Measurements from ENCODE around the gene KRTAP10-1. TPM values are rescaled to one million over a fixed set of nuclear protein-coding genes. Genes with fewer than 3 reads are reported as not detected.

KRTAP10-1 gene
- total and polyA plus RNA-seq, 2 of the 13 experiments (the other 11 are each of a cell fraction or from before 2014, with no cell fraction given): not detected

DNA sequence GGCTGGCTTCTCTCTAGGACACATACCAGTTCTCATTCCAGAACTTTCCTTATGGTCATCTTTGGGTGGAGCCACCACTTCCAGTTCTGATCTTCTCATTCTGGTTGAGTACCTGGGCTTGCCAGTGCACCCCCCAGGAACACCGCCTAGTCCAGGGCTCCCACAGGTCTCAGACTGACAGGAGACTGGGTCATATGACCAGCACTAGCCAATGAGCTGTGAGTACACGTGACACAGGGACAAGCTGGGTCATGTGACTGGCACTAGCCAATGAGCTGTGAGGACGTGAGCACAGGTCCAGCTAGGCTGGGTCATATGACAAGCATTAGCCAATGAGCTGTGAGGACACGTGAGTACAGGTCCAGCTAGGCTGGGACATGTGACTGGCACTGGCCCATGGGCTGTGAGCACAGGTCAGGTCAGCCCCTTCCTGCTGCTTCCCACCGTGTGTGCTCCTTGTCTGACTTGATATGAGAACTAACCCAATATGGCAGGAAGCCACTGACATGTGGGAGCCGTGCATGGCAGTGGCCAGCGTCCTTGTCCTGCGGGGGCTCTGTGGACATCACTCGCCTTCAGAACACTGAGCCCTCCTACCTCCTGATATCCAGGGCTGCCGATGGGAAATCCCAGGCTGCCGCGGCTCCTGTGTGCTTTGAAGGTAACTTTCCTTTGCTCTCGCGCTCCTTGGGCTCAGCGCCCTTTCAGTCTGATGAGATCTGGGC lies 22.7 kb downstream of the KRTAP10-1 start (continued):
- TF ChIP-seq, protein P1, sequence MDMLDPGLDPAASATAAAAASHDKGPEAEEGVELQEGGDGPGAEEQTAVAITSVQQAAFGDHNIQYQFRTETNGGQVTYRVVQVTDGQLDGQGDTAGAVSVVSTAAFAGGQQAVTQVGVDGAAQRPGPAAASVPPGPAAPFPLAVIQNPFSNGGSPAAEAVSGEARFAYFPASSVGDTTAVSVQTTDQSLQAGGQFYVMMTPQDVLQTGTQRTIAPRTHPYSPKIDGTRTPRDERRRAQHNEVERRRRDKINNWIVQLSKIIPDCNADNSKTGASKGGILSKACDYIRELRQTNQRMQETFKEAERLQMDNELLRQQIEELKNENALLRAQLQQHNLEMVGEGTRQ (IDR thresholded peaks at IDR 0.05; ENCODE audit: low read depth, low read length): peak; percentile 100
- TF ChIP-seq, protein P1 (CRISPR knock-in tag; IDR thresholded peaks at IDR 0.05; ENCODE audit: borderline replicate concordance): peak; percentile 99; the same call in 1 of the 2 replicates
- TF ChIP-seq, protein P2, sequence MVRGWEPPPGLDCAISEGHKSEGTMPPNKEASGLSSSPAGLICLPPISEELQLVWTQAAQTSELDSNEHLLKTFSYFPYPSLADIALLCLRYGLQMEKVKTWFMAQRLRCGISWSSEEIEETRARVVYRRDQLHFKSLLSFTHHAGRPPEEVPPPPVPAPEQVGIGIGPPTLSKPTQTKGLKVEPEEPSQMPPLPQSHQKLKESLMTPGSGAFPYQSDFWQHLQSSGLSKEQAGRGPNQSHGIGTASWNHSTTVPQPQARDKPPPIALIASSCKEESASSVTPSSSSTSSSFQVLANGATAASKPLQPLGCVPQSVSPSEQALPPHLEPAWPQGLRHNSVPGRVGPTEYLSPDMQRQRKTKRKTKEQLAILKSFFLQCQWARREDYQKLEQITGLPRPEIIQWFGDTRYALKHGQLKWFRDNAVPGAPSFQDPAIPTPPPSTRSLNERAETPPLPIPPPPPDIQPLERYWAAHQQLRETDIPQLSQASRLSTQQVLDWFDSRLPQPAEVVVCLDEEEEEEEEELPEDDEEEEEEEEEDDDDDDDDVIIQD (CRISPR knock-in tag; IDR thresholded peaks at IDR 0.05; ENCODE audit: low read depth): no peak
- TF ChIP-seq ZNF556 (CRISPR knock-in tag; IDR thresholded peaks at IDR 0.05; ENCODE audit: borderline replicate concordance) (0 out of 2 replicates have a peak, but pooled peaks have one; percentile 45), ZFP36L1 (CRISPR knock-in tag; IDR thresholded peaks at IDR 0.05) (no peak), SALL1 (CRISPR knock-in tag; IDR thresholded peaks at IDR 0.05) (peak; percentile 38; the same call in 1 of the 2 replicates), ZBTB7A (CRISPR knock-in tag; IDR thresholded peaks at IDR 0.05) (peak; percentile 39; the same call in 1 of the 2 replicates), ZFX (CRISPR knock-in tag; IDR thresholded peaks at IDR 0.05; ENCODE audit: low read depth) (0 out of 2 replicates have a peak, but pooled peaks have one; percentile 33), ZNF749 (CRISPR knock-in tag; IDR thresholded peaks at IDR 0.05; ENCODE audit: borderline replicate concordance) (no peak; the same call in 1 of the 2 replicates), ZNF253 (CRISPR knock-in tag; IDR thresholded peaks at IDR 0.05; ENCODE audit: borderline replicate concordance) (no peak), NFYC (CRISPR knock-in tag; IDR thresholded peaks at IDR 0.05) (peak; percentile 100), ATF7 (IDR thresholded peaks at IDR 0.05) (no peak), ATF7 (CRISPR knock-in tag; IDR thresholded peaks at IDR 0.05) (no peak), SOX6 (IDR thresholded peaks at IDR 0.05) (no peak), SOX6 (CRISPR knock-in tag; IDR thresholded peaks at IDR 0.05) (0 out of 2 replicates have a peak, but pooled peaks have one; percentile 12)
- TF ChIP-seq, protein P3, sequence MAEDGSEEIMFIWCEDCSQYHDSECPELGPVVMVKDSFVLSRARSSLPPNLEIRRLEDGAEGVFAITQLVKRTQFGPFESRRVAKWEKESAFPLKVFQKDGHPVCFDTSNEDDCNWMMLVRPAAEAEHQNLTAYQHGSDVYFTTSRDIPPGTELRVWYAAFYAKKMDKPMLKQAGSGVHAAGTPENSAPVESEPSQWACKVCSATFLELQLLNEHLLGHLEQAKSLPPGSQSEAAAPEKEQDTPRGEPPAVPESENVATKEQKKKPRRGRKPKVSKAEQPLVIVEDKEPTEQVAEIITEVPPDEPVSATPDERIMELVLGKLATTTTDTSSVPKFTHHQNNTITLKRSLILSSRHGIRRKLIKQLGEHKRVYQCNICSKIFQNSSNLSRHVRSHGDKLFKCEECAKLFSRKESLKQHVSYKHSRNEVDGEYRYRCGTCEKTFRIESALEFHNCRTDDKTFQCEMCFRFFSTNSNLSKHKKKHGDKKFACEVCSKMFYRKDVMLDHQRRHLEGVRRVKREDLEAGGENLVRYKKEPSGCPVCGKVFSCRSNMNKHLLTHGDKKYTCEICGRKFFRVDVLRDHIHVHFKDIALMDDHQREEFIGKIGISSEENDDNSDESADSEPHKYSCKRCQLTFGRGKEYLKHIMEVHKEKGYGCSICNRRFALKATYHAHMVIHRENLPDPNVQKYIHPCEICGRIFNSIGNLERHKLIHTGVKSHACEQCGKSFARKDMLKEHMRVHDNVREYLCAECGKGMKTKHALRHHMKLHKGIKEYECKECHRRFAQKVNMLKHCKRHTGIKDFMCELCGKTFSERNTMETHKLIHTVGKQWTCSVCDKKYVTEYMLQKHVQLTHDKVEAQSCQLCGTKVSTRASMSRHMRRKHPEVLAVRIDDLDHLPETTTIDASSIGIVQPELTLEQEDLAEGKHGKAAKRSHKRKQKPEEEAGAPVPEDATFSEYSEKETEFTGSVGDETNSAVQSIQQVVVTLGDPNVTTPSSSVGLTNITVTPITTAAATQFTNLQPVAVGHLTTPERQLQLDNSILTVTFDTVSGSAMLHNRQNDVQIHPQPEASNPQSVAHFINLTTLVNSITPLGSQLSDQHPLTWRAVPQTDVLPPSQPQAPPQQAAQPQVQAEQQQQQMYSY (CRISPR knock-in tag; IDR thresholded peaks at IDR 0.05): no peak
- TF ChIP-seq, protein P4, sequence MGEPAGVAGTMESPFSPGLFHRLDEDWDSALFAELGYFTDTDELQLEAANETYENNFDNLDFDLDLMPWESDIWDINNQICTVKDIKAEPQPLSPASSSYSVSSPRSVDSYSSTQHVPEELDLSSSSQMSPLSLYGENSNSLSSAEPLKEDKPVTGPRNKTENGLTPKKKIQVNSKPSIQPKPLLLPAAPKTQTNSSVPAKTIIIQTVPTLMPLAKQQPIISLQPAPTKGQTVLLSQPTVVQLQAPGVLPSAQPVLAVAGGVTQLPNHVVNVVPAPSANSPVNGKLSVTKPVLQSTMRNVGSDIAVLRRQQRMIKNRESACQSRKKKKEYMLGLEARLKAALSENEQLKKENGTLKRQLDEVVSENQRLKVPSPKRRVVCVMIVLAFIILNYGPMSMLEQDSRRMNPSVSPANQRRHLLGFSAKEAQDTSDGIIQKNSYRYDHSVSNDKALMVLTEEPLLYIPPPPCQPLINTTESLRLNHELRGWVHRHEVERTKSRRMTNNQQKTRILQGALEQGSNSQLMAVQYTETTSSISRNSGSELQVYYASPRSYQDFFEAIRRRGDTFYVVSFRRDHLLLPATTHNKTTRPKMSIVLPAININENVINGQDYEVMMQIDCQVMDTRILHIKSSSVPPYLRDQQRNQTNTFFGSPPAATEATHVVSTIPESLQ (CRISPR knock-in tag; conservative IDR thresholded peaks at IDR 0.05): no peak
- TF ChIP-seq, protein P5, sequence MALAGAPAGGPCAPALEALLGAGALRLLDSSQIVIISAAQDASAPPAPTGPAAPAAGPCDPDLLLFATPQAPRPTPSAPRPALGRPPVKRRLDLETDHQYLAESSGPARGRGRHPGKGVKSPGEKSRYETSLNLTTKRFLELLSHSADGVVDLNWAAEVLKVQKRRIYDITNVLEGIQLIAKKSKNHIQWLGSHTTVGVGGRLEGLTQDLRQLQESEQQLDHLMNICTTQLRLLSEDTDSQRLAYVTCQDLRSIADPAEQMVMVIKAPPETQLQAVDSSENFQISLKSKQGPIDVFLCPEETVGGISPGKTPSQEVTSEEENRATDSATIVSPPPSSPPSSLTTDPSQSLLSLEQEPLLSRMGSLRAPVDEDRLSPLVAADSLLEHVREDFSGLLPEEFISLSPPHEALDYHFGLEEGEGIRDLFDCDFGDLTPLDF (CRISPR knock-in tag; IDR thresholded peaks at IDR 0.05): no peak

All from HepG2 (cell line).